Umbilical cord (tissue), 2 donors: ENCODE data around the gene FAM20B. TPM values are rescaled to one million over a fixed set of nuclear protein-coding genes. Genes with fewer than 3 reads are reported as not detected.
A peak's percentile ranks its signal among the peaks of the same experiment; 100 is the strongest.
"Not testable (repeated sequence)": the region's sequence is repeated elsewhere in the genome, so short reads cannot be mapped to it uniquely, and the experiment has no call there.

Source experiments
- DNase-seq: peaks from one replicate; pipeline ENCODE4 v3.0.0-alpha.2; 2015; ENCODE audit warnings: low spot score
- total RNA-seq: library from RNA; depleted of rRNA; stranded (reverse); fragments of >200 nt; gene quantifications from one replicate; pipeline ENCODE4 v1.2.3, GENCODE V29; 2014; ENCODE audit warnings: low replicate concordance; ENCODE audit not compliant: insufficient read depth

Gene FAM20B
- total RNA-seq: 31.1 TPM

- DNase-seq: peak; percentile 94
These were observed at the start of gene FAM20B for GRCh38 chr1:179025125-179025974. TSS of gene FAM20B (plus strand) at chr1:179025894. CDS start at chr1:179043848, 17,954 bp downstream.

- DNase-seq: no peak
These were observed 49.2 kb upstream of the FAM20B start for GRCh38 chr1:178976541-178976940.

GRCh38 chr1:178986204-178986603, 39.5 kb upstream of the FAM20B start:
- no peak for DNase-seq

GRCh38 chr1:178988198-178988597, 37.5 kb upstream of the FAM20B start:
- DNase-seq: not testable (repeated sequence)

GRCh38 chr1:178993559-178993958, 32.1 kb upstream of the FAM20B start:
- no peak for DNase-seq

- no peak for DNase-seq
These were observed 28.3 kb upstream of the FAM20B start for GRCh38 chr1:178997428-178997827.

GRCh38 chr1:178998295-178998694, 27.4 kb upstream of the FAM20B start:
- DNase-seq: no peak

- peak; percentile 19 for DNase-seq
These were observed 26.6 kb upstream of the FAM20B start for GRCh38 chr1:178999061-178999460.

GRCh38 chr1:179001451-179001850, 24.2 kb upstream of the FAM20B start:
- DNase-seq: no peak

GRCh38 chr1:179002064-179002463, 23.6 kb upstream of the FAM20B start:
- DNase-seq: not testable (repeated sequence)

- DNase-seq: peak; percentile 79
These were observed 22.9 kb upstream of the FAM20B start for GRCh38 chr1:179002552-179003345.

GRCh38 chr1:179003512-179004066, 22.1 kb upstream of the FAM20B start:
- no peak for DNase-seq

GRCh38 chr1:179007233-179007632, 18.5 kb upstream of the FAM20B start:
- no peak for DNase-seq

GRCh38 chr1:179010671-179011070, 15.0 kb upstream of the FAM20B start:
- DNase-seq: no peak

GRCh38 chr1:179012038-179012437, 13.7 kb upstream of the FAM20B start:
- no peak for DNase-seq

- no peak for DNase-seq
These were observed 11.6 kb upstream of the FAM20B start for GRCh38 chr1:179014123-179014522.

GRCh38 chr1:179015396-179015795, 10.3 kb upstream of the FAM20B start:
- no peak for DNase-seq

- peak; percentile 97 for DNase-seq
These were observed 8.8 kb upstream of the FAM20B start for GRCh38 chr1:179016706-179017382.

GRCh38 chr1:179017383-179018326, 8.0 kb upstream of the FAM20B start:
- DNase-seq: peak; percentile 79

GRCh38 chr1:179021873-179022272, 3.8 kb upstream of the FAM20B start:
- peak; percentile 68 for DNase-seq
